GM12878 (cell line): Measurements from ENCODE around the gene RALGAPB. TPM values are rescaled to one million over a fixed set of nuclear protein-coding genes. Genes with fewer than 3 reads are reported as not detected.

Source experiments
- ATAC-seq: fragments of 200-7000 bp; cut with Tn5 transposase; 3 replicates; pipeline ENCODE4 v1.9.1; 2020; ENCODE audit warnings: mild to moderate bottlenecking, moderate library complexity
- BruUV-seq: library from RNA; stranded (reverse); fragments of 400-500 nt; replicated peaks from 2 replicates; lab custom pipeline; 2021; lab: Mats Ljungman, UMichigan
- CTCF ChIA-PET: fragments of 300-600 bp; sonication (Branson Sonifier 250); formaldehyde crosslinking; extraction: SDS; loops from one replicate; lab custom pipeline; 2021; ENCODE audit warnings: inconsistent platforms; lab: Yijun Ruan, JAX
- POLR2A ChIA-PET: fragments of 350-600 bp; formaldehyde crosslinking; extraction: SDS; loops from one replicate; lab custom pipeline; 2021; ENCODE audit warnings: inconsistent platforms; lab: Charles Lee
- RAD21 ChIA-PET: fragments of 300-600 bp; sonication (Branson Sonifier 250); formaldehyde crosslinking; loops from one replicate; lab custom pipeline; 2023; ENCODE audit warnings: antibody characterized with exemption; ENCODE audit not compliant: unreplicated experiment; lab: Charles Lee
- SMC1A ChIA-PET: fragments of 300-600 bp; sonication (Branson Sonifier 250); formaldehyde crosslinking; loops from one replicate; lab custom pipeline; 2023; ENCODE audit not compliant: unreplicated experiment, uncharacterized antibody; lab: Charles Lee
- DNase-seq: peaks from one replicate; pipeline ENCODE4 v3.0.0-alpha.2; 2011; ENCODE audit warnings: low read depth, low spot score
- FAIRE-seq: peaks from 3 replicates; lab custom pipeline; 2011; peaks lifted over from hg19 to GRCh38; lab: Jason Lieb, UNC
- H2AFZ ChIP-seq: 2 replicates; pipeline ENCODE4 v1.6.0; 2011; ENCODE audit warnings: low read depth, low read length, control low read depth; ENCODE audit not compliant: control insufficient read depth
- H3K27ac ChIP-seq: 2 replicates; pipeline ENCODE4 v1.5.1; 2011; ENCODE audit warnings: control low read depth; ENCODE audit not compliant: control insufficient read depth, insufficient read depth
- H3K27me3 ChIP-seq, 2 experiments: replicated peaks in 1 of 2; 2 replicates each; pipeline versions ENCODE4 v1.6.0 to v1.6.1; 2011; ENCODE audit warnings: low read length in 1 of 2; ENCODE audit not compliant: control insufficient read depth in 2 of 2, insufficient read depth in 2 of 2
- H3K36me3 ChIP-seq, 2 experiments: 2 replicates each; pipeline ENCODE4 v1.5.1; 2011; ENCODE audit warnings: low read length in 1 of 2; ENCODE audit not compliant: control insufficient read depth in 2 of 2, insufficient read depth in 2 of 2
- H3K4me1 ChIP-seq: 2 replicates; pipeline ENCODE4 v1.6.1; 2011; ENCODE audit warnings: mild to moderate bottlenecking, low read length, moderate library complexity, mixed read lengths; ENCODE audit not compliant: control insufficient read depth, insufficient read depth
- H3K4me2 ChIP-seq: 2 replicates; pipeline ENCODE4 v1.6.0; 2011; ENCODE audit warnings: control low read depth; ENCODE audit not compliant: control insufficient read depth, insufficient read depth
- H3K4me3 ChIP-seq: fragments of 200-600 bp; sonication (generic); 2 replicates; pipeline ENCODE4 v1.5.1; 2016
- H3K79me2 ChIP-seq: 2 replicates; pipeline ENCODE4 v1.6.0; 2011; ENCODE audit warnings: low read length; ENCODE audit not compliant: control insufficient read depth, insufficient read depth
- H3K9ac ChIP-seq: 2 replicates; pipeline ENCODE4 v1.8.0; 2011; ENCODE audit warnings: low read length, control low read depth, mixed read lengths; ENCODE audit not compliant: control insufficient read depth, insufficient read depth
- H3K9me3 ChIP-seq: replicated peaks from 3 replicates; pipeline ENCODE4 v1.5.1; 2011; ENCODE audit warnings: mild to moderate bottlenecking, low read length; ENCODE audit not compliant: control insufficient read depth, insufficient read depth
- H4K20me1 ChIP-seq: 2 replicates; pipeline ENCODE4 v1.6.0; 2011; ENCODE audit not compliant: control insufficient read depth, insufficient read depth
- BACH1 ChIP-seq: fragments of 450-650 bp; IDR thresholded peaks from 2 replicates; pipeline ENCODE4 v1.6.1; 2017; ENCODE audit warnings: mild to moderate bottlenecking, borderline replicate concordance
- BHLHE40 ChIP-seq, 2 experiments: fragments of 450-650 bp in 1 of 2; IDR thresholded peaks; 2 replicates each; pipeline ENCODE4 v1.6.1; 2011 to 2017; ENCODE audit warnings: low read depth in 2 of 2, borderline replicate concordance in 1 of 2, improper control_type of control experiment in 1 of 2, low read length in 1 of 2, mild to moderate bottlenecking in 1 of 2
- CBFB ChIP-seq: IDR thresholded peaks from 2 replicates; pipeline ENCODE4 v1.6.1; 2016; ENCODE audit warnings: antibody characterized with exemption, low read depth
- CHD4 ChIP-seq: fragments of 200-600 bp; sonication (generic); IDR thresholded peaks from 2 replicates; pipeline ENCODE4 v1.6.1; 2016; ENCODE audit warnings: mild to moderate bottlenecking
- JUND ChIP-seq: IDR thresholded peaks from 2 replicates; pipeline ENCODE4 v1.6.1; 2012; ENCODE audit warnings: low read depth, mild to moderate bottlenecking, low read length, improper control_type of control experiment, moderate library complexity
- LARP7 ChIP-seq: fragments of 450-650 bp; IDR thresholded peaks from 2 replicates; pipeline ENCODE4 v1.6.1; 2017; ENCODE audit warnings: mild to moderate bottlenecking
- MXI1 ChIP-seq: fragments of 150-350 bp; IDR thresholded peaks from 2 replicates; pipeline ENCODE4 v1.6.1; 2011; ENCODE audit warnings: low read depth, mild to moderate bottlenecking, inconsistent platforms, low read length, improper control_type of control experiment
- NFIC ChIP-seq: IDR thresholded peaks from 2 replicates; pipeline ENCODE4 v1.6.1; 2012; ENCODE audit warnings: low read depth, mild to moderate bottlenecking, inconsistent platforms, low read length, moderate library complexity
- NRF1 ChIP-seq: conservative IDR thresholded peaks from 2 replicates; pipeline ENCODE4 v1.6.1; 2011; ENCODE audit warnings: mild to moderate bottlenecking, low read depth, low read length, improper control_type of control experiment
- POLR2AphosphoS5 ChIP-seq: IDR thresholded peaks from 2 replicates; pipeline ENCODE4 v1.6.1; 2011; ENCODE audit warnings: mild to moderate bottlenecking, low read length, inconsistent platforms
- RCOR1 ChIP-seq: conservative IDR thresholded peaks from 2 replicates; pipeline ENCODE4 v1.6.1; 2012; ENCODE audit warnings: low read depth, low read length, improper control_type of control experiment
- SPI1 ChIP-seq: IDR thresholded peaks from 2 replicates; pipeline ENCODE4 v1.6.1; 2011; ENCODE audit warnings: low read depth, mild to moderate bottlenecking, low read length, moderate library complexity, borderline replicate concordance; ENCODE audit not compliant: insufficient read depth
- TARDBP ChIP-seq: IDR thresholded peaks from 2 replicates; pipeline ENCODE4 v1.6.1; 2016; ENCODE audit warnings: borderline replicate concordance
- YY1 ChIP-seq: IDR thresholded peaks from 2 replicates; pipeline ENCODE4 v1.6.1; 2011; ENCODE audit warnings: low read depth, mild to moderate bottlenecking, low read length
- ZNF24 ChIP-seq: fragments of 450-650 bp; IDR thresholded peaks from 2 replicates; pipeline ENCODE4 v1.6.1; 2017; ENCODE audit warnings: antibody characterized with exemption, mild to moderate bottlenecking
- ZSCAN29 ChIP-seq: fragments of 450-650 bp; IDR thresholded peaks from 2 replicates; pipeline ENCODE4 v1.6.1; 2017; ENCODE audit warnings: mild to moderate bottlenecking, moderate library complexity
- WGBS: methylation state at CpG from one replicate; pipeline ENCODE4 v1.1.6; 2016; ENCODE audit warnings: low lambda C conversion rate; ENCODE audit not compliant: insufficient replicate concordance, insufficient coverage; ENCODE audit errors: missing lambda C conversion rate; 5-methylcytosine and 5-hydroxymethylcytosine counted together
- in situ Hi-C: fragments of 300-500 bp; cut with MboI; formaldehyde crosslinking; loops from 9 replicates; pipeline ENCODE4 v1.14.3; 2018; ENCODE audit warnings: mixed read lengths
- intact Hi-C: fragments of 100-400 bp; cut with micrococcal nuclease; formaldehyde crosslinking; loops from one replicate; pipeline ENCODE4 v1.14.2; 2022; ENCODE audit not compliant: unreplicated experiment
- polyA plus RNA-seq, 11 experiments: library from polyadenylated mRNA; depleted of rRNA in 4 of 11; unstranded in 6 of 11; stranded (reverse) in 5 of 11; fragments of >200 nt; fragmentation: Nextera tagmentation in 4 of 11; fragmentation: Illumina TruSeq in 1 of 11; extraction: Ambion mirVana in 4 of 11; extraction: Trizol in 1 of 11; gene quantifications; 1 replicate in 1 of 11; 2 replicates in 10 of 11; pipeline versions ENCODE4 v1.2.1 to v1.2.3, GENCODE V29; 2011 to 2016; ENCODE audit warnings: inconsistent platforms in 2 of 11, missing spikeins in 2 of 11, low read depth in 1 of 11
- total RNA-seq, 4 experiments: library from RNA; depleted of rRNA in 3 of 4; stranded (reverse); fragments of >200 nt in 3 of 4; fragmentation: Illumina TruSeq in 1 of 4; extraction: Trizol in 1 of 4; gene quantifications; 2 replicates each; pipeline versions ENCODE4 v1.2.1 to v1.2.3, GENCODE V29; 2013 to 2021
- TF ChIP-seq, protein P1 (sequence below): IDR thresholded peaks from 2 replicates; pipeline ENCODE4 v1.6.1; 2011; ENCODE audit warnings: low read depth, low read length, improper control_type of control experiment, borderline replicate concordance
- TF ChIP-seq, protein P2 (sequence below): IDR thresholded peaks from 2 replicates; pipeline ENCODE4 v1.6.1; 2012; ENCODE audit warnings: low read depth, low read length, improper control_type of control experiment
- TF ChIP-seq, protein P3 (sequence below): fragments of 450-650 bp; IDR thresholded peaks from 2 replicates; pipeline ENCODE4 v1.6.1; 2017; ENCODE audit warnings: mild to moderate bottlenecking

RALGAPB gene
- total and polyA plus RNA-seq, 10 of the 15 experiments (the other 5 are each of a cell fraction or from before 2014, with no cell fraction given): 3.7 to 23.2 (median 15.5) TPM

DNA sequence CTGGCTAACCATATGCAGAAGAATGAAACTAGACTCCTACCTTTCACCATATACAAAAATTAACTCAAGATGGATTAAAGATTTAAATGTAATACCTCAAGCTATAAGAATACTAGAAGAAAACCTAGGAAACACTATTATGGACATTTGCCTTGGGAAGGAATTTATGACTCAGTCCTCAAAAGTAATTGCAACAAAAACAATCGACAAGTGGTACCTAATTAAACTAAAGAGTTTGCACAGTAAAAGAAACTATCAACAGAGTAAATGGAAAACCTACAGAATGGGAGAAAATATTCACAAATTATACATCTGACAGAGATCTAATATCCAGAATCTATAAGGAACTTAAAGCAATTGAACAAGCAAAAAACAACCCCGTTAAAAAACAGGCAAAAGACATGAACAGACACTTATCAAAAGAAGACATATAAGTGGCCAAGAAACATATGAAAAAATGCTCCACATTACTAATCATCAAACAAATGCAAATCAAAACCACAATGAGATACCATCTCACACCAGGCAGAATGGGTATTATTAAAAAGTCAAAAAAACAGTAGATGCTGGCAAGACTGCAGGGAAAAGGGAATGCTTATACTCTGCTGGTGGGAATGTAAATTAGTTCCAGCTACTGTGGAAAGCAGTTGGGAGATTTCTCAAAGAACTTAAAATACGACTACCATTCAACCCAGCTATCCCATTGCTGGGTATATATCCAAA, 31.9 kb downstream of the RALGAPB start:
- Histone ChIP-seq H3K4me1 (no peaks in the 10 kb centered on the region), H3K36me3 (peaks cover 2 to 15% of the 10 kb centered on the region in 2 experiments), H3K9me3 (no peaks in the 10 kb centered on the region), H3K4me2 (no peak overlapping the region), H3K4me3 (no peak overlapping the region), H4K20me1 (no peaks in the 10 kb centered on the region), H3K27ac (no peak overlapping the region), H3K9ac (no peak overlapping the region), H2AFZ (no peak overlapping the region), H3K27me3 (no peaks in the 10 kb centered on the region), H3K79me2 (no peaks in the 10 kb centered on the region)
- DNase-seq (no peak), ATAC-seq (no peak), FAIRE-seq (no peak)
- in situ Hi-C loops (no loop called here), intact Hi-C loops (no loop called here)
- 90% methylated on average over 3 of the region's 3 CpGs for WGBS
- ChIA-PET SMC1A (no interaction called here), RAD21 (no interaction called here), POLR2A (no interaction called here), CTCF (no interaction called here)
- no peak for TF ChIP-seq ZSCAN29
- no peak for TF ChIP-seq MXI1
- TF ChIP-seq BHLHE40 (IDR thresholded peaks at IDR 0.05; ENCODE audit: borderline replicate concordance in 1 of 2, low read depth in 2 of 2, low read length in 1 of 2): no peak
- TF ChIP-seq TARDBP: no peak
- TF ChIP-seq, protein P1, sequence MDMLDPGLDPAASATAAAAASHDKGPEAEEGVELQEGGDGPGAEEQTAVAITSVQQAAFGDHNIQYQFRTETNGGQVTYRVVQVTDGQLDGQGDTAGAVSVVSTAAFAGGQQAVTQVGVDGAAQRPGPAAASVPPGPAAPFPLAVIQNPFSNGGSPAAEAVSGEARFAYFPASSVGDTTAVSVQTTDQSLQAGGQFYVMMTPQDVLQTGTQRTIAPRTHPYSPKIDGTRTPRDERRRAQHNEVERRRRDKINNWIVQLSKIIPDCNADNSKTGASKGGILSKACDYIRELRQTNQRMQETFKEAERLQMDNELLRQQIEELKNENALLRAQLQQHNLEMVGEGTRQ: no peak
- TF ChIP-seq CBFB: no peak
- no peak for TF ChIP-seq JUND
- TF ChIP-seq, protein P2, sequence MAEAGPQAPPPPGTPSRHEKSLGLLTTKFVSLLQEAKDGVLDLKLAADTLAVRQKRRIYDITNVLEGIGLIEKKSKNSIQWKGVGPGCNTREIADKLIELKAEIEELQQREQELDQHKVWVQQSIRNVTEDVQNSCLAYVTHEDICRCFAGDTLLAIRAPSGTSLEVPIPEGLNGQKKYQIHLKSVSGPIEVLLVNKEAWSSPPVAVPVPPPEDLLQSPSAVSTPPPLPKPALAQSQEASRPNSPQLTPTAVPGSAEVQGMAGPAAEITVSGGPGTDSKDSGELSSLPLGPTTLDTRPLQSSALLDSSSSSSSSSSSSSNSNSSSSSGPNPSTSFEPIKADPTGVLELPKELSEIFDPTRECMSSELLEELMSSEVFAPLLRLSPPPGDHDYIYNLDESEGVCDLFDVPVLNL: no peak
- no peak for TF ChIP-seq LARP7
- TF ChIP-seq RCOR1: no peak
- TF ChIP-seq CHD4: no peak
- TF ChIP-seq SPI1: no peak
- TF ChIP-seq ZNF24: no peak
- TF ChIP-seq NFIC: no peak
- TF ChIP-seq, protein P3, sequence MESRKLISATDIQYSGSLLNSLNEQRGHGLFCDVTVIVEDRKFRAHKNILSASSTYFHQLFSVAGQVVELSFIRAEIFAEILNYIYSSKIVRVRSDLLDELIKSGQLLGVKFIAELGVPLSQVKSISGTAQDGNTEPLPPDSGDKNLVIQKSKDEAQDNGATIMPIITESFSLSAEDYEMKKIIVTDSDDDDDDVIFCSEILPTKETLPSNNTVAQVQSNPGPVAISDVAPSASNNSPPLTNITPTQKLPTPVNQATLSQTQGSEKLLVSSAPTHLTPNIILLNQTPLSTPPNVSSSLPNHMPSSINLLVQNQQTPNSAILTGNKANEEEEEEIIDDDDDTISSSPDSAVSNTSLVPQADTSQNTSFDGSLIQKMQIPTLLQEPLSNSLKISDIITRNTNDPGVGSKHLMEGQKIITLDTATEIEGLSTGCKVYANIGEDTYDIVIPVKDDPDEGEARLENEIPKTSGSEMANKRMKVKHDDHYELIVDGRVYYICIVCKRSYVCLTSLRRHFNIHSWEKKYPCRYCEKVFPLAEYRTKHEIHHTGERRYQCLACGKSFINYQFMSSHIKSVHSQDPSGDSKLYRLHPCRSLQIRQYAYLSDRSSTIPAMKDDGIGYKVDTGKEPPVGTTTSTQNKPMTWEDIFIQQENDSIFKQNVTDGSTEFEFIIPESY: no peak
- no peak for TF ChIP-seq NRF1
- no peak for TF ChIP-seq YY1
- no peak for TF ChIP-seq BACH1
- TF ChIP-seq POLR2AphosphoS5: no peak
- BruUV-seq: no TSS peak
